Activated effector memory CD4-positive, alpha-beta T cell treated with Interleukin-2 at 50 U/mL for 16 hours (primary cell): ENCODE measurements around the gene SEC14L5.

ENCODE experiments used
- DNase-seq: peaks from one replicate; pipeline ENCODE4 v3.0.0-alpha.2; 2020

SEC14L5 gene

DNA sequence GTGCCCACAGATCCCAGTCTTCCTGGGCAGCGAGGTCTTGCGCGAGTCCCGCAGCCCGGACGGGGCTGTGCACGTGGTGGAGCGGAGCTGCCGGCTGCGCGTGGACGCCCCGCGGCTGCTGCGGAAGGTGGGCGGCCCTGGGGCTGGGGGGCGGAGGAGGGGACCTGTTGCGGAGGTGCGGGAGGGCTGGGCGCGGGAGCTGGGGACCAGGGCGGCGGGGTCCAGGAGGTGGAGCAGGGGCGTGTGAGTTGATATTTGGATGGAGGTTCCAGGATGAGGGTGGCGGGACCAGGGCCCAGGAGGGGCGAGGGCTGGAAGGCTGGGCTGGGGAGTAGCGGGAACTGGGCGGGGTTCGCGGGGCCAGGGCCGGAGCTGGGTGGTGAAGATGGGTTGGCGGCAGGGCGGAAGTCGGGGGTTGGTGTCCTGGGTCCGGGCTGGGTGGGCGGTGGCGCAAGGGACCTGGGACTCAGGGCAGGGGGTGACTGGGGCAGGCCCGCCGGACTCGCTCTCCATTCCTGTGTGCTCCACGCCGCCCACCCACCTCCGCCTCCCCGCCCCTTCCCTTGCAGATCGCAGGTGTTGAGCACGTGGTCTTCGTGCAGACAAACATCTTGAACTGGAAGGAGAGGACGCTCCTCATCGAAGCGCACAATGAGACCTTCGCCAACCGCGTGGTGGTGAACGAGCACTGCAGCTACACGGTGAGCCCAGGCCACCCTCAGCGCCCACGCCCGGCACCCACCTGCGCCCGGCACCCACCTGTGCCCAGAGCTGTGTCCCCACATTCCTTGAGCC, 29.6 kb downstream of the SEC14L5 start:
- DNase-seq, result no peak

DNA sequence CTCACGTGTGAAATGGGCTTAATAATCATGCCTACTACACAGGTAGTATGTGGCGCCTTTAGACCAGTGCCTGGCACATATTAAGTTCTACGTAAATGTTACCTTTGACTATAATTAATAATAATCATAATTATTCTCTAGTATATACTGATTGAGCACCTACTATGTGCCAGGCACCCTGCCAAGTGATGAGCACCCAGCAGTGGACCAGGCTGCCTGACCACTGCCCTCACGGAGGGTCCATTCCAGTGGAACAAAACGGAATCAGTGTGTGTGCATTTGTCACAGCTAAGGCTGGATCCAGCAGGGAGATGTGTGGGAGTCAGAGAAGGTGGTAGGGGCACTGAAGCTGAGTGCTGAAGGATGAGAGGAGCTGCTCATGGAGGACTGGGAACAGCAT, 30.5 kb downstream of the SEC14L5 start:
- no peak for DNase-seq

DNA sequence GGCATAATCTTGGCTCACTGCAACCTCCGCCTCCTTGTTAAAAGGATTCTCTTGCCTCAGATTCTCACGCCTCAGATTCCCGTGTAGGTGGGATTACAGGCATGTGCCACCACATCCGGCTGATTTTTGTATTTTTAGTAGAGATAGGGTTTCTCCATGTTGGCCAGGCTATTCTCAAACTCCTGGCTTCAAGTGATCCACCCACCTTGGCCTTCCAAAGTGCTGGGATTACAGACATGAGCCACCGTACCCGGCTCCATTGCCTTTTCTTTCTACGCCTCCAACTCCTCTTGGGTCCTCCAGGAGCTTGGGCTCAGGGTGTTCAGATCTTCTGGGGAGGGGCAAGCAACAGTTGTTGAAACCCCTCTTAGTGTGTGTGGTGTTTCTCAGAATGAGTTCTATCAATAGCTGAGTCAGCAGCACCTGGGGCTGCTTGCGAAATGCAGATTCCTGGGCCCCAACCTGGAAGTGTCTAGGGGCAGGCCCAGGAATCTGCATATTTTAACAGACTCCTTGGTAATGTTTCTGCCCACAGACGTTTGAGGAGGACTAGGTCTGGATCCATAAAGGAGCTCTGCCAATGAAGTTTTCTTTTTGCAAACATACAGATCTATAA, 31.4 kb downstream of the SEC14L5 start:
- DNase-seq, result no peak

DNA sequence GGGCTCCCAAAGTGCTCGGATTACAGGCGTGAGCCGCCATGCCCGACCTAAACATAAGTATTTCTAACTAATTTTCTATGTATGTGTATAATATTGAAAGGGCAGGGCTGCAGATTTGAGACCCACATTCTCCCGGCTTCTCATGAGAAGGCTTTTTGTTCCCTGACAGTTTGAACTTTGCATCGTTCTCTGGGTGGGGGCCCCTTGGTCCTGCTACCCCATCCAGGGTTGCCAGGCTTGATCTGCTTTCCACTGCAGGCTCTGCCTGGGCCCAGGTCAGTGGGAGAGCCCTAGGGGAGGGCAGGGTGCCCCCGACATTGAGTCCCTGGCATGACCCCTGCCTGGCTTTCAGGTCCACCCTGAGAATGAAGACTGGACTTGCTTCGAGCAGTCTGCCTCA, 32.3 kb downstream of the SEC14L5 start:
- DNase-seq, result no peak

DNA sequence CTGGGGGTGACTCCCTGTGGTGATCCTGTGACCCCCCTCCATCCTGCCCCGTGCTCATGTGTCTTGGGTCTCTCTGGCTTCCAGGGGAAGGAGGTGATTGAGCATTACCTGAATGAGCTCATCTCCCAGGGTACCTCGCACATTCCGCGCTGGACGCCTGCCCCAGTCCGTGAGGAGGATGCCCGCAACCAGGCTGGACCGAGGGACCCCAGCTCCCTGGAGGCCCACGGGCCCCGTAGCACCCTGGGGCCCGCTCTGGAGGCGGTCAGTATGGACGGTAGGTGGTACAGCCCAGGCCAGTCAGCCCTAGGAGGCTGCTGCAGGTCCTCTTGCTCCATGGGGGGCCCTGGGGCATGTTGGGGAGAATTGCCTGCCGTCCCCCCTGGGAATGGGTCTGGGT, 33.6 kb downstream of the SEC14L5 start:
- no peak for DNase-seq

DNA sequence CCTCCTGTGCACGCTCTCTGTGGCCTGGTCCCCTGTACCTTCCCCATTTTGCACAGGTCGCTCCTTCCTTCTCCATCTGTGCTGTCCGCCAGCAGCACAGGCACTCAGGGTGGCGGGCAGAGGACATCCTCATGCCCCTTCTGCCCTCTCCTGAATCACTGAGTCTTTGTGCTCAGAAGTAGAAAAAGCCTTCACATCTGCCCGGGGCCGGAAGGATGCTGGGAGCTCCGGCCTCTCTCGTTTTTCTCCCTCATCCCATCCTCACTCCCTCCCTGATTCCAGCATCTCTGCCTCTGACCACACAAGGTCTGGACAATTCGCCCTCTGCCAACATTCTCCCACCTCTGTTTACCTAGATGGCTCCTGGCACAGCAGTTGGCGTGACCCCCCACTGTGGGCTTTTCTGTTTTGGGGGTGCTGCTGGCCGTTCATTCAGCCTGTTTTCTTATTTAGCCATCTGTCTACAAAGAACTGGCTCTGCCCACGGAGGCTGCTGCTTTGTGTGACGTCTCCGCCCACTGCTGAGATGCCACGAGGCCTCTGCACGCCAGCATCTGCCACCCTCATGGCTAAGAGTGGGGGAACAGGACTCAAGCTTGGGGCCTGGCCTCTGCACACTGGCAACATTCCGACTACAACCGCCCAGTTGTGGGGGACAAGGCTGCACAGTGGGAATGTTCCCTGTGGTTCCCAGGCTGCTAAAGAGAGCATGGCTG, 36.7 kb downstream of the SEC14L5 start:
- no peak for DNase-seq

DNA sequence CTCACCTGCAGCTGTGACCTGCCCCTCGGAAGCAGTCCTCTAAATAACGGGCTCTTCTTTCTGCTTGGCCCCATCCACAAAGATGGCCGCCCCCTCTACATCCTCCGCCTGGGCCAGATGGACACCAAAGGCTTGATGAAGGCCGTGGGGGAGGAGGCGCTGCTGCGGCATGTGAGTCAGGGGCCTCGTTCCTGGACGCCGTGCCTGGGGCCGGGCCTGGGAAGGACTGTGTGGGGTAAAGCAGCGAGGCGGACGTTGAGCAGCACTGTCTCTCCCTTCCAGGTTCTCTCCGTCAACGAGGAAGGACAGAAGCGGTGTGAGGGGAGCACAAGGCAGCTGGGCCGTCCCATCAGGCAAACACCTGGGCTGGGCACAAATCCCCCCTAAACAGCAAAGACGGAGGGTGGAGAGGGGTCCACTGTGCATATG, 42.5 kb downstream of the SEC14L5 start:
- no peak for DNase-seq

DNA sequence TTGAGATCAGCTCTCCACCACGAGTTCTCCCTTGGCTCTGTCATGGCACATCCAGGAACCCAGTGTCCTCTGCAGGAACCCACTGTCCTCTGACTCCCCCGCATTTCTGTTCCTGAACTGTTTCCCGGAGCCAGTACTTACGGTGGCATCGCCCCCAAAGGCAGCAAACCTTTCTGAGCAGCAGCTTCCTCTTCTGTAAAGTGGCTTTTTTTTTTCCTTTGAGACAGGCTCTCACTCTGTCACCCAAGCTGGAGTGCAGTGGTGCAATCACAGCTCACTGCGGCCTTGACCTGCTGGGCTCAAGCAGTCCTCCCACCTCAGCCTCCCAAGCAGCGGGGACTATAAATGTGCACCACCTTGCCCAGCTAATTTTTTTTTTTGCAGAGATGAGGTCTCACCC, 43.4 kb downstream of the SEC14L5 start:
- DNase-seq, result no peak

DNA sequence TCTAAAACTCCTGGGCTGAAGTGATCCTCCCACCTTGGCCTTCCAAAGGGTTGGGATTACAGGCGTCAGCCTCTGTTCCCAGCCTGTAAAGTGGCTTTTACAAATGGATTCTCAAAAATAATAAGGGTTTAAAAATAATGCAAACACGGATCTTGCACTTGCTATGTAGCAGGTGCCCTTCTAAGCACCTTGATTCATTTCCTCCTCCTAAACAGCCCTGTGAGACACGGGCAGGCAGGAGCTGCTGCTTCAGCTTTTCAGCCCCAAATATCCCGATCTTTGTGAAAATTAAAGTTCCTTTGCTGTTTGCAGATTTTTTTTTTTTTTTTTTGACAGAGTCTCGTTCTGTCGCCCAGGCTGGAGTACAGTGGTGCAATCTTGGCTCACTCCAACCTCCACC, 43.9 kb downstream of the SEC14L5 start:
- no peak for DNase-seq

DNA sequence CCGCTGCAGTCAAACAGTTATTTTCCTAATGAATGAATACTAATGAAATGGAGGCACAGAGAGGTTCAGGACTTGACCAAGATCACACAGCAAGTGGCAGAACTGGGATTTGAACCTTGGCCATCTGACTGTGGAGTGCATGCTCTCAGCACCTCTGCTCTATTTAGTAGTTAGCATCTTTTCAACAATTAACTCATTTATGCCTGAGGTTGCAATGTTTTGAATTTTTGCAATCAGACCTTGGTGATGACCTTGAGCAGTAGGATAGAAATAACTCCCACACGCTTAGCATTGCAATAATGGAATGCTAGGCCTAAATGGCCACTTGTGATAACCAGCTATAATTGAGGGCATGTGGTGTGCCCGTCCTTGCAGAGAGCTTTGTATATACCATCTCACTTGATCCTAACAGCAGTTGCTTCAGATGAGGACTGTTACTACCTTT, 44.6 kb downstream of the SEC14L5 start:
- DNase-seq, result no peak

DNA sequence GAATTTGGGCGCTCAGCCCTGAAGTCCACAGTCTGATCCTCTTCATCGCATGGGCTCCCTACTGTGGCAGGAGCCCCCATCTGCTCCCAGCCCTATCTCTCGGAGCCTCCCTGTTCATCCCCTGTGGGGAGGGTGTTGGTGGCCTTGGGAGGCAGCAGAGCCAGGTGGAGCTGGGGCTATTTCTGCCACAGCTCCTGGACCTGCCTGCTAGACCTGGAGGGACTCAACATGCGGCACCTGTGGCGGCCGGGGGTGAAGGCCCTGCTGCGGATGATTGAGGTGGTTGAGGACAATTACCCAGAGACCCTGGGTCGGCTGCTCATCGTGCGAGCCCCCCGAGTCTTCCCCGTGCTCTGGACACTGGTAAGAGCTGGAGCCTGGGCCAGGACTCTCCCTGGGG, 45.1 kb downstream of the SEC14L5 start:
- no peak for DNase-seq

DNA sequence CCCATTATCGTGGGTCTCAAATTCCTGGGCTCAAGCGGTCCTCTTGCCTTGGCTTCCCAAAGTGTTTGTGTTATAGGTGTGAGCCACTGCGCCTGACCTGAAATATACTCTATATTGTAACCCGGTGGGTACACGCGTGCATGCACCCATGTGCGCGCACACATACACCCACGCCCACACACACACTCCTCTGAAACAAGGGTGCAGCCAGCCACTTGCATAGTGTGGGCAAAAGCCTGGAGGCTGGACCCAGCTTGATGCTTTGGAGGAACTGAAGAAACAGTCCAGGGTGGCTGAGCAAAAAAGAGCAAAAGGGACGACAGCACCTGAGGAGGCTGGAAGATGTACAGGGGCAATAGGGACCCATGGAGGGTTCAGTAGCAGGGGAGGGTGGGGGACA, 45.7 kb downstream of the SEC14L5 start:
- no peak for DNase-seq

DNA sequence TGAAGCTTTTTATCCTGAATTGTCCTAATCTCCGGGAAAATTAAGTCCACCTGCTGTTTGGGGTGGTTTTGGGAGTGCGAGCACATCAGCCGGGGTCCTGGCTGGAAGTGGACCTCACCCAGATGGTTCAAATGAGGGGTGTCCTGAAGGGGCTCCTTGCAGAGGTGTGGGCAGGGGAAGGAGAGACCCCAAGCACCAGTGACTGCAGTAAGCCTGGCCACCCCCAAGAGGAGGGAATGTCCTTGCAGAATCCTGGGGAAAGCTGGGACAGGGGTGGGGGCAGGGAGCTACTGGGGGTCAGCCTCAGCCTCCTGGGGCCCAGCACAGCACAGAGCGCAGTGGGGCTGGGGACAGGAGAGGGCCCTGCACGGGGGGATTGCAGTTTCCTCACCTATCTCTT, 46.2 kb downstream of the SEC14L5 start:
- no peak for DNase-seq

DNA sequence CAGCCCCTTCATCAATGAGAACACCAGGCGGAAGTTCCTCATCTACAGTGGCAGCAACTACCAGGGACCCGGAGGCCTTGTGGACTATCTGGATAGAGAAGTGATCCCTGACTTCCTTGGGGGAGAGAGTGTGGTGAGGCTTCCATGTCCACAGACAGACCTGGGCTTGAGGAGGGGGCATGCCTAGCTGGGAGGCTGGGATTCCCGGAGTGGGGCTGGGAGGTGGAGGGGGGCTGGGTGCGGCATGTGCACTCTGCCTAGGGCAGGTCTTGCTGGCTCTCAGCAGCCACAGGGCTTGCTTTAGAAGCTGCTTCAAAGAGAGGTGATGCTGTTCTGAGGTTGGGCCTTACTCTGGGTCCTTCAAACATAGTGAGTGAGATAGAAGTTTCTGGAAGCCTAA, 47.8 kb downstream of the SEC14L5 start:
- DNase-seq, result no peak

DNA sequence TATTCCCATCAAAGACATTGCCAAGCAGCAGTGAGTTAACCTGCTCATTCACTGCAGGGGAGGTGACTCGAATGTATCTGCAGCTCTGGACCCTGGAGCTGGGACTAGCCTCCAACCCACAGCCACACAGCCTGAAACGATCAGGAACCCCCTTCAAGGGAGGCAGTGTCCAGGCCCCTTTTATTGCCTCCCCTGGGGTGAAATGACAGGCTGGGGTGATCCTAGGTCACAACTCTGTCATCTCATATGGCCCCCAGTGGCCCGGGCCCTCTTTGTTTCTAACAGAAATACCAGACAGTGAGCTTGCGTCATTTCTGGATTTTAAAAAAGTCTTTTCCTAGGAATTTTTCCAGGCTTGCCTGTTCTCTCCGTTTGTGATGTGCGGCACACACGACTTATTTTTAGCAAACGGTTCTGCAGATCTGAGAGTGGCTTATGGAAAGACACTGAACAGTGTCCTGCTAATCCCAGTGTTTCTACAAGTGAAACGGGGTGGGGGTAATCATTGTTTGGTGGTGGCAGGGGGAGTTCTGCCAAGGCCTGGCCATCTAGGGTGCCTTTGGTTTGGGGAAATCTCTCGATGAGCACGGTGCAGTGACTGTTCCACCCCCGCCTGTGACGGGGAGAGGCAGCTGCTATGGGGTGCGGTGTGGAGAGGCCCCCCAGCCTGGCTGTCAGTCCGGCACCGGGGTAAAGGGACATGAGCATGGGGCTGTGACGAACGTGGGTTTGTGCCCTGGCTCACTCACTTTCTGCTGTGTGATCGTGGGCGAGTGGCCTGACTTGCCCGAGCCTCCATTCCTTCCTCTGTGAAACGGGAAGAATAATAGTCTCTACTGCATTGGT, 48.4 kb downstream of the SEC14L5 start:
- no peak for DNase-seq

DNA sequence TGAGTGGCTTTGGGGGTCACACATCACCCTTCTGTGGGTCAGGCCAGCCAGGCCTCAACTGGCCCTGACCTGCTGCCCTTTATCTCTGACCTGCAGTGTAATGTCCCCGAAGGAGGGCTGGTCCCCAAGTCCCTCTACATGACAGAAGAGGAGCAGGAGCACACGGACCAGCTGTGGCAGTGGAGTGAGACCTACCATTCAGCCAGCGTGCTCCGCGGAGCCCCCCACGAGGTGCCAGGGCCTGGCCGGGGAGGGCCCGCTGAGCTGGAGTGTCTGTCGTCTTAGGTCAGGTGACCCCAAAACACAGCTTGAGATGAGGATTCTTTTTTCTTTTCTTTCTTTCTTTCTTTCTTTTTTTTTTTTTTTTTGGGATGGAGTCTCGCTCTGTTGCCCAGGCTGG, 49.1 kb downstream of the SEC14L5 start:
- no peak for DNase-seq

DNA sequence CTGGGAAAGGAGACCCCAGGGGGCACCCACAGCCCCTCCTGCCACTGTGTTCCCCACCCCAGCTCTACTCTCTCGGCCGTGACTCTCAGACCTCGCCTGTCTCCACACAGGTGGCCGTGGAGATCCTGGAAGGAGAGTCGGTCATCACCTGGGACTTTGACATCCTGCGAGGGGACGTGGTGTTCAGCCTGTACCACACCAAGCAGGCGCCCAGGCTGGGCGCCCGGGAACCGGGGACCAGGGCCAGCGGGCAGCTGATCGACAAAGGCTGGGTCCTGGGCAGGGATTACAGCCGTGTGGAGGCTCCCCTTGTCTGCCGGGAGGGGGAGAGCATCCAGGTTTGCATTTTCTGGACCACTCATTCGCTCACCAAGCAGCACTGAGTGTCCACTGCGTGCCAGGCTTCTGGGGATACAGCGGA, 50.2 kb downstream of the SEC14L5 start:
- no peak for DNase-seq

DNA sequence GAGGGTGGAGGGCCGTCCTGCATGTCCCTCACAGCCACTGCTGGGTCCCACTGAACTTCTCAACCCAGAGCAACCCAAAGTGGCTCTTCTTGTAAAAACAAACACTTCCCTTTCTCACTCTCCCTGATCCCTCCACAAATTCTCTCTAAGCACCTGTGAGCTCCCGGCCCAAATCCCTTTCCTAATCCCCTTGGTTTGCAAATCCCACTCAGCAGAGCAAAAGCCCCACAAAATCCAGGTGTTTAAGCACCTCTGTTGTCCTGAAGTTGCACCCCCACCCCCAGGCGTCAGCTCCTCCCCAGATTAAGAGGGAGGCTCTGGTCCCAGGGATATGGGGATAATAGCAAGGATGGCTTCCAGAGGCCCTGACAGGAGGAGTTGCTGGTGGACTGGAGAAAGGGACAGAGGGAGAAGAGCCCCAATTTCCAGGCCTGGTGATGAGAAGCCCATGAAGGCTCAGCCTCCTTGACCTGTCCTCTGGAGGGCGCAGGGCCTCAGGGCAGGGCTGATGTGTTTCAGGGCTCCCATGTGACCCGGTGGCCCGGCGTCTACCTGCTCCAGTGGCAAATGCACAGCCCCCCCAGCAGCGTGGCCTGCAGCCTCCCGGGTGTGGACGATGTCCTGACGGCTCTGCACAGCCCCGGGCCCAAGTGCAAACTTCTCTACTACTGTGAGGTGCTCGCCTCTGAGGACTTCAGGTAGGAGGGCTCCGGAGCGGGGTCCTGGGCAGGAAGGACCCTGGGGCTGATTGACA, 52.6 kb downstream of the SEC14L5 start:
- no peak for DNase-seq

DNA sequence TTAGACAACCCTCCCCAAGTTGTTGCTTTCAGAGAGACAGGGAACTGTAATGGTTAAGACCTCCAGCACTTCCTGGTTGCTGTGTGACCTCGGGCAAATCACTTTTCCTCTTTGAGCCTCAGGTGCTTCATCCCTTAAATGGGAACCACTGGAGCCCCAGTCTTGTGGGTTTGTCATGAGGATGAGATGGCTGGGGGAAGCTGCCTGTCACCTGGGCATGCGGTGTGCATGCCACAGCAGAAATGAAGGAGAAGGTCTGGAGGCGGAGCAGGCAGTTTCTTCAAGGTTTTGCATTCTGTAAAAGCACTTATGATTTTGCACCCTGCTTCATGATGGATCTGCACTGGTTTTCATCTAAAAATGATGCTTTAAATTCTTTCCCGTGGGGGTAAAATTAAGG, 53.5 kb downstream of the SEC14L5 start:
- DNase-seq, result no peak

DNA sequence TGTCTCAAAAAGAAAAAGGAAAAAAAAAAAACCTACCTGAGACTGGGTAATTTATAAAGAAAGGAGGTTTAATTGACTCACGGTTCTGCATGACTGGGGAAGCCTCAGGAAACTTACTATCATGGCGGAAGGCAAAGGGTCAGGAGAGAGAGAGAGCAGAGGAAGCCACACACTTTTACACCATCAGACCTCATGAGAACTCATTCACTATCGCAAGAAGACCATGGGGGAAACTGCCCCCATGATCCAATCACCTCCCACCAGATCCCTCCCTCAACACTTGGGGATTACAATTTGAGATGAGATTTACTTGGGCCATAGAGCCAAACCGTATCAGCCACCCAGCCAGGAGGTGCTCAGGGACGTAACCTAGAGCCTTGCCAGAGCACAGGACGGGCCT, 54.8 kb downstream of the SEC14L5 start:
- DNase-seq, result no peak

DNA sequence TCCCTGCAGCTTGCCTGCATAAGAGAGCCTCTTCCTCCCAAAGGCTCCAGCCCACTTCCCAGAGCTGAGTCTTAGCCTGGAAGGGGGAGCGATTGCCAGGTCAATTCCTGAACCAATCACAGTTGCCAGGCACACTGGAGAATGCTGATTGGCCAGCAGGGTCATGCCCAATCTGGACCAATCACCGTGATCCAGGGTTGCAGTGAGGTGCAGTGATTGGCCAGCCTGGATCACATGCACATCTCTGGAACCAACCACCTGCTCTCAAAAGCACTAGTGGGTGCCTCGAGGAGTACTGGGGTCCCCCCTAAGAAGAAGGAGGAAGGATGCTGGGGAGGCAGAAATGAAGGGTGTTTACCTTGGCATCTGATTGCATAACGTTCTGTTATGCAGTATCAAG, 57.2 kb downstream of the SEC14L5 start:
- no peak for DNase-seq

DNA sequence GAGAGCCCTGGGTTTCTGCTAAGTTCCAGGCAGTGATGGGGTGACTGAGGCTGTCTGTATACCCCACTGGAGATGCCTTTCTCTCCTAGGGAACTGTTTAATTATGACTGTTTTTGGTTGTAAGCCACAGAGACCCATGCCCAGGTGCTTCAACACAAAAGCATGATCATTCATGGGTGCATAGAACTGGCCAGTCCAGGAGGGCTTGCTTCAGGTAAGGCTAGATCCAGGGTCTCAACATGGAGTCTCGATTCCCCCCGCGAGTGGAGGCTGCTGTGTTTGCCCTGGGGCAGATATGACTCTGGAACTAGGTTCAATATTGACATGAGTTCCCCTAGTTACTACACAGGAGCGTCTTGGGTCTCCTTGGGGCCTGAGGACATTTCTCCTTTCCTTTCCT, 57.8 kb downstream of the SEC14L5 start:
- no peak for DNase-seq
